GM12878 (cell line): ENCODE results near the gene FRMD8. TPM values are rescaled to one million over a fixed set of nuclear protein-coding genes. Genes with fewer than 3 reads are reported as not detected.

ENCODE experiments used
- ATAC-seq: fragments of 200-7000 bp; cut with Tn5 transposase; 3 replicates; pipeline ENCODE4 v1.9.1; 2020; ENCODE audit warnings: mild to moderate bottlenecking, moderate library complexity
- BruUV-seq: library from RNA; stranded (reverse); fragments of 400-500 nt; replicated peaks from 2 replicates; lab custom pipeline; 2021; lab: Mats Ljungman, UMichigan
- CTCF ChIA-PET: fragments of 300-600 bp; sonication (Branson Sonifier 250); formaldehyde crosslinking; extraction: SDS; loops from one replicate; lab custom pipeline; 2021; ENCODE audit warnings: inconsistent platforms; lab: Yijun Ruan, JAX
- POLR2A ChIA-PET: fragments of 350-600 bp; formaldehyde crosslinking; extraction: SDS; loops from one replicate; lab custom pipeline; 2021; ENCODE audit warnings: inconsistent platforms; lab: Charles Lee
- RAD21 ChIA-PET: fragments of 300-600 bp; sonication (Branson Sonifier 250); formaldehyde crosslinking; loops from one replicate; lab custom pipeline; 2023; ENCODE audit warnings: antibody characterized with exemption; ENCODE audit not compliant: unreplicated experiment; lab: Charles Lee
- SMC1A ChIA-PET: fragments of 300-600 bp; sonication (Branson Sonifier 250); formaldehyde crosslinking; loops from one replicate; lab custom pipeline; 2023; ENCODE audit not compliant: unreplicated experiment, uncharacterized antibody; lab: Charles Lee
- DNase-seq: peaks from one replicate; pipeline ENCODE4 v3.0.0-alpha.2; 2011; ENCODE audit warnings: low read depth, low spot score
- FAIRE-seq: peaks from 3 replicates; lab custom pipeline; 2011; peaks lifted over from hg19 to GRCh38; lab: Jason Lieb, UNC
- H2AFZ ChIP-seq: 2 replicates; pipeline ENCODE4 v1.6.0; 2011; ENCODE audit warnings: low read depth, low read length, control low read depth; ENCODE audit not compliant: control insufficient read depth
- H3K27ac ChIP-seq: 2 replicates; pipeline ENCODE4 v1.5.1; 2011; ENCODE audit warnings: control low read depth; ENCODE audit not compliant: control insufficient read depth, insufficient read depth
- H3K27me3 ChIP-seq, 2 experiments: replicated peaks in 1 of 2; 2 replicates each; pipeline versions ENCODE4 v1.6.0 to v1.6.1; 2011; ENCODE audit warnings: low read length in 1 of 2; ENCODE audit not compliant: control insufficient read depth in 2 of 2, insufficient read depth in 2 of 2
- H3K36me3 ChIP-seq, 2 experiments: 2 replicates each; pipeline ENCODE4 v1.5.1; 2011; ENCODE audit warnings: low read length in 1 of 2; ENCODE audit not compliant: control insufficient read depth in 2 of 2, insufficient read depth in 2 of 2
- H3K4me1 ChIP-seq: 2 replicates; pipeline ENCODE4 v1.6.1; 2011; ENCODE audit warnings: mild to moderate bottlenecking, low read length, moderate library complexity, mixed read lengths; ENCODE audit not compliant: control insufficient read depth, insufficient read depth
- H3K4me2 ChIP-seq: 2 replicates; pipeline ENCODE4 v1.6.0; 2011; ENCODE audit warnings: control low read depth; ENCODE audit not compliant: control insufficient read depth, insufficient read depth
- H3K4me3 ChIP-seq: fragments of 200-600 bp; sonication (generic); 2 replicates; pipeline ENCODE4 v1.5.1; 2016
- H3K79me2 ChIP-seq: 2 replicates; pipeline ENCODE4 v1.6.0; 2011; ENCODE audit warnings: low read length; ENCODE audit not compliant: control insufficient read depth, insufficient read depth
- H3K9ac ChIP-seq: 2 replicates; pipeline ENCODE4 v1.8.0; 2011; ENCODE audit warnings: low read length, control low read depth, mixed read lengths; ENCODE audit not compliant: control insufficient read depth, insufficient read depth
- H3K9me3 ChIP-seq: replicated peaks from 3 replicates; pipeline ENCODE4 v1.5.1; 2011; ENCODE audit warnings: mild to moderate bottlenecking, low read length; ENCODE audit not compliant: control insufficient read depth, insufficient read depth
- H4K20me1 ChIP-seq: 2 replicates; pipeline ENCODE4 v1.6.0; 2011; ENCODE audit not compliant: control insufficient read depth, insufficient read depth
- ASH2L ChIP-seq: fragments of 300-600, 200-600 bp; sonication (generic); IDR thresholded peaks from 2 replicates; pipeline ENCODE4 v1.6.1; 2017; ENCODE audit warnings: low read depth, mild to moderate bottlenecking, borderline replicate concordance
- EED ChIP-seq: sonication (generic); IDR thresholded peaks from 2 replicates; pipeline ENCODE4 v1.6.1; 2016; ENCODE audit warnings: antibody characterized with exemption, low read depth
- HCFC1 ChIP-seq: fragments of 150-350 bp; IDR thresholded peaks from 2 replicates; pipeline ENCODE4 v1.6.1; 2014; ENCODE audit warnings: low read length
- IRF5 ChIP-seq: fragments of 450-650 bp; IDR thresholded peaks from 2 replicates; pipeline ENCODE4 v1.6.1; 2017; ENCODE audit warnings: borderline replicate concordance
- MEF2A ChIP-seq: IDR thresholded peaks from 2 replicates; pipeline ENCODE4 v1.6.1; 2011; ENCODE audit warnings: low read depth, mild to moderate bottlenecking, low read length, moderate library complexity; ENCODE audit not compliant: insufficient read depth
- MXI1 ChIP-seq: fragments of 150-350 bp; IDR thresholded peaks from 2 replicates; pipeline ENCODE4 v1.6.1; 2011; ENCODE audit warnings: low read depth, mild to moderate bottlenecking, inconsistent platforms, low read length, improper control_type of control experiment
- MYB ChIP-seq: fragments of 150-350 bp; IDR thresholded peaks from 2 replicates; pipeline ENCODE4 v1.6.1; 2014; ENCODE audit warnings: mild to moderate bottlenecking, low read depth, low read length, borderline replicate concordance
- NBN ChIP-seq: fragments of 450-650 bp; IDR thresholded peaks from 2 replicates; pipeline ENCODE4 v1.6.1; 2016
- RUNX3 ChIP-seq: IDR thresholded peaks from 2 replicates; pipeline ENCODE4 v1.6.1; 2012; ENCODE audit warnings: low read length, inconsistent platforms
- TCF3 ChIP-seq: IDR thresholded peaks from 2 replicates; pipeline ENCODE4 v1.6.1; 2012; ENCODE audit warnings: low read depth, mild to moderate bottlenecking, low read length, borderline replicate concordance; ENCODE audit not compliant: insufficient read depth
- ZBTB11 ChIP-seq: fragments of 450-650 bp; formaldehyde crosslinking; IDR thresholded peaks from 2 replicates; pipeline ENCODE4 v1.5.0; 2022; ENCODE audit warnings: mild to moderate bottlenecking, missing genetic modification characterization
- ZBTB4 ChIP-seq: fragments of 450-650 bp; formaldehyde crosslinking; IDR thresholded peaks from 2 replicates; pipeline ENCODE4 v1.4.0; 2022; ENCODE audit warnings: mild to moderate bottlenecking, moderate library complexity
- ZNF207 ChIP-seq: fragments of 450-650 bp; IDR thresholded peaks from 2 replicates; pipeline ENCODE4 v1.6.1; 2014; ENCODE audit warnings: antibody characterized with exemption, mild to moderate bottlenecking, borderline replicate concordance
- WGBS: methylation state at CpG from one replicate; pipeline ENCODE4 v1.1.6; 2016; ENCODE audit warnings: low lambda C conversion rate; ENCODE audit not compliant: insufficient replicate concordance, insufficient coverage; ENCODE audit errors: missing lambda C conversion rate; 5-methylcytosine and 5-hydroxymethylcytosine counted together
- in situ Hi-C: fragments of 300-500 bp; cut with MboI; formaldehyde crosslinking; loops from 9 replicates; pipeline ENCODE4 v1.14.3; 2018; ENCODE audit warnings: mixed read lengths
- intact Hi-C: fragments of 100-400 bp; cut with micrococcal nuclease; formaldehyde crosslinking; loops from one replicate; pipeline ENCODE4 v1.14.2; 2022; ENCODE audit not compliant: unreplicated experiment
- polyA plus RNA-seq, 11 experiments: library from polyadenylated mRNA; depleted of rRNA in 4 of 11; unstranded in 6 of 11; stranded (reverse) in 5 of 11; fragments of >200 nt; fragmentation: Nextera tagmentation in 4 of 11; fragmentation: Illumina TruSeq in 1 of 11; extraction: Ambion mirVana in 4 of 11; extraction: Trizol in 1 of 11; gene quantifications; 1 replicate in 1 of 11; 2 replicates in 10 of 11; pipeline versions ENCODE4 v1.2.1 to v1.2.3, GENCODE V29; 2011 to 2016; ENCODE audit warnings: inconsistent platforms in 2 of 11, missing spikeins in 2 of 11, low read depth in 1 of 11
- total RNA-seq, 4 experiments: library from RNA; depleted of rRNA in 3 of 4; stranded (reverse); fragments of >200 nt in 3 of 4; fragmentation: Illumina TruSeq in 1 of 4; extraction: Trizol in 1 of 4; gene quantifications; 2 replicates each; pipeline versions ENCODE4 v1.2.1 to v1.2.3, GENCODE V29; 2013 to 2021

FRMD8 gene
- total and polyA plus RNA-seq, 10 of the 15 experiments (the other 5 are each of a cell fraction or from before 2014, with no cell fraction given) = 8.3 to 69.4 (median 28.0) TPM

- TF ChIP-seq MYB (no peak), MXI1 (no peak)
- TF ChIP-seq, all 136 proteins: peak for 2
These were observed 33.0 kb downstream of the FRMD8 start (continued) for GRCh38 chr11:65419460-65419771.

DNA sequence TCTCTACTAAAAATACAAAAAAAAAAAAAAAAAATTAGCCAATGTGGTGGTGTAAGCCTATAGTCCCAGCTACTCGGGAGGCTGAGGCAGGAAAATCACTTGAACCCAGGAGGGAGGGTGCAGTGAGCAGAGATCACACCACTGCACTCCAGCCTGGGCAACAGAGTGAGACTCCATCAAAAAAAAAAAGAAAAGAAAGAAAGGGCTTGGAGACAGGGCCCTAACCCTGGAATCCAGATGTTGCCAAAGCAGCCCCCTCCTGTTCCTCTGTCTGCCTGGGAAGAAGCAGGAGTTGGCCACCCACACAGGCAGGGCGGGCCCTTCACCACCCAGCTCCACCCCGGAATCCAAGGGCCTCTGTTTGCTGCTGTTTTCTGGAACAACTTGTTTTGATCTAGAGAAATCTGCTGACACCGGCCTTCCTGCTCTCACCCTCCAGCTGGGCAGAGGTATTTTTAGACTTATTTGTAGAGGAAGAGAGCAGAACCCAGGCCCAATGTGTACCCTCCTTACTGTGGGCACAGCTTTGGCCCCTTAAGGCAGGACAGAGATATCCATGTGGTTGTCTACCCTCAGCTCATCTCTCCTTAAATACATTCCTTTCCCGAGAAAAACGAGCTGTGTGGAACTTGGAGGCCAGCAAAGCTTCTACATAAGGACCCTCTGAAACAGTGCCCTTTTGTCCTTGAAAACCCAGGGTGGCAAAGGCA is 33.5 kb downstream of the FRMD8 start:
- H2AFZ ChIP-seq = no peak overlapping the region
- peak overlapping the region; percentile 100 for H3K27ac ChIP-seq
- in situ Hi-C loops (loop anchor here (5.0 to 10.0 kb wide), 2 partner anchors 87 to 555 kb away; no protein-coding TSS in a partner anchor), intact Hi-C loops (loop anchor here (2.0 to 5.0 kb wide), 4 partner anchors 21 to 152 kb away; partner anchors contain the start of genes FAM89B and ZNRD2)
- ATAC-seq = no peak
- no peak for DNase-seq
- POLR2A ChIA-PET = interaction anchor here (0.6 to 13.6 kb wide), 34 partner anchors 10 to 218 kb away, joined by 3 to 323 read pairs (median 4); partner anchors contain the start of genes FRMD8, MALAT1, SCYL1 and SIPA1
- H3K36me3 ChIP-seq = no peaks in the 10 kb centered on the region
- RAD21 ChIA-PET = interaction anchor here (0.5 to 15.3 kb wide), 17 partner anchors 10 to 168 kb away, joined by 3 to 282 read pairs (median 5); partner anchors contain the start of genes MALAT1 and SCYL1
- H3K79me2 ChIP-seq = peaks cover 88% of the 10 kb centered on the region
- CTCF ChIA-PET = interaction anchor here (0.7 to 15.3 kb wide), 18 partner anchors 9 to 88 kb away, joined by 3 to 362 read pairs (median 4); partner anchors contain the start of gene MALAT1
- H3K27me3 ChIP-seq = no peaks in the 10 kb centered on the region
- H3K4me3 ChIP-seq = peak overlapping the region; percentile 79
- peaks cover 51% of the 10 kb centered on the region for H3K4me1 ChIP-seq
- SMC1A ChIA-PET = interaction anchor here (1.0 to 12.7 kb wide), 16 partner anchors 10 to 193 kb away, joined by 3 to 232 read pairs (median 8); partner anchors contain the start of genes FAM89B and MALAT1
- 0% methylated on average over 6 of the region's 6 CpGs for WGBS
- no peak for FAIRE-seq
- peak overlapping the region; percentile 99 for H3K9ac ChIP-seq
- no peaks in the 10 kb centered on the region for H3K9me3 ChIP-seq
- H3K4me2 ChIP-seq = peak overlapping the region; percentile 100
- H4K20me1 ChIP-seq = peaks cover 13% of the 10 kb centered on the region
- BruUV-seq = no TSS peak
- peak; percentile 20; the same call in 1 of the 2 replicates for TF ChIP-seq TCF3
- TF ChIP-seq NBN = peak; percentile 69
- peak; percentile 67; the same call in 1 of the 2 replicates for TF ChIP-seq ZNF207
- no peak for TF ChIP-seq HCFC1
- no peak for TF ChIP-seq ZBTB4
- no peak for TF ChIP-seq ZBTB11
- TF ChIP-seq EED = peak; percentile 41
- no peak for TF ChIP-seq RUNX3
- no peak for TF ChIP-seq IRF5
- no peak for TF ChIP-seq MEF2A
- TF ChIP-seq ASH2L = no peak
